HG03108 (cell line): Measurements from ENCODE around the gene TGM2.

Source experiments
- ATAC-seq: cut with Tn5 transposase; IDR thresholded peaks from one replicate; pipeline ENCODE4 v1.9.1; 2021; ENCODE audit warnings: moderate library complexity; ENCODE audit not compliant: unreplicated experiment

Gene TGM2

GRCh38 chr20:38165089-38165965, at the start of gene TGM2:
Gene TGM2 (minus strand): TSS chr20:38165270. CDS start chr20:38165198, 72 bp downstream.
- peak; percentile 70 for ATAC-seq

GRCh38 chr20:38214256-38215193, 49.5 kb upstream of the TGM2 start:
- ATAC-seq = no peak

- ATAC-seq = no peak
Observed at GRCh38 chr20:38213607-38213940, 48.5 kb upstream of the TGM2 start.

GRCh38 chr20:38212806-38213606, 47.9 kb upstream of the TGM2 start:
- ATAC-seq = no peak

DNA sequence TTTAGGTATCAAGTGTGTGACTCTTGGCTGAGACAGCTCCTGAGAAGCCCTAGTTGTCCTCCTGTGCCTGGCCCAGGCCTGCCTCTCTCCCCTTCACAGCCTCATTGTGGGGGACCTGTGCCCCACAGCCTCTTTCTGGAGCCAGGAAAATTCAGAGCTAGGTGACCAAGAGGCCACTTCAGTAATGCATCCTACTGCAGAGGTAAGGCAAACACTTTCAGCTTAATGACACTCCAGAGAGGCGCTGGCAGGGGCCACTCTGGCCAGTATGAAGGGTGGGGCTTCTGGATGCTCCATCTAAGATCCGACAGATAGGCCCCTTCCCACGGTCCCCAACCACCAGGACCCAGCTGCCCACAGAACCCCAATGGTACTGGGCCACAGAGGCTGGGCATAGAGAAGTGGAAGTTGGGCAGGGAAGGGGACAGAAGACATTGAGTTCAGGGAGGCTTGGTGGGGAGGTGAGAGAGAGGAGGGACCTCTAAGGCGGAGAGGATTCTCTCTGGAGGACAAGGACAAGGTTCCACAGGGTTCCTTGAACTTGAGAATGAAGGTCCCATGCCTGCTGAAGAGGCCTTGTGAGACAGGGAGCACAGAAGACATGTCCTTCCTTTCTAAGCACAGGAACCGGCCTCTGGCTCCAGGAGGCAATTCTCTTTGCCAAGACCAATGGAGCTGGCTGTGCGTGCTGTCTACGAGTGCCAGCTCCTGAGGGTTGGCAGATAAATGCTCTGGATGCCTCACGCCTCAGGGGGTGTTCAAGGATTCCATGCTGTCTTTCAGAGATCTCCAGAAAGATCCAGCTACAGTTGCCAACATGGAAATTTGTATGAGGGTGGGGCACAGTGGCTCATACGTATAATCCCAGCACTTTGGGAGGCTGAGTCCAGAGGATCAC, 46.4 kb upstream of the TGM2 start:
- no peak for ATAC-seq

- no peak for ATAC-seq
Observed at GRCh38 chr20:38210741-38211140, 45.7 kb upstream of the TGM2 start.

DNA sequence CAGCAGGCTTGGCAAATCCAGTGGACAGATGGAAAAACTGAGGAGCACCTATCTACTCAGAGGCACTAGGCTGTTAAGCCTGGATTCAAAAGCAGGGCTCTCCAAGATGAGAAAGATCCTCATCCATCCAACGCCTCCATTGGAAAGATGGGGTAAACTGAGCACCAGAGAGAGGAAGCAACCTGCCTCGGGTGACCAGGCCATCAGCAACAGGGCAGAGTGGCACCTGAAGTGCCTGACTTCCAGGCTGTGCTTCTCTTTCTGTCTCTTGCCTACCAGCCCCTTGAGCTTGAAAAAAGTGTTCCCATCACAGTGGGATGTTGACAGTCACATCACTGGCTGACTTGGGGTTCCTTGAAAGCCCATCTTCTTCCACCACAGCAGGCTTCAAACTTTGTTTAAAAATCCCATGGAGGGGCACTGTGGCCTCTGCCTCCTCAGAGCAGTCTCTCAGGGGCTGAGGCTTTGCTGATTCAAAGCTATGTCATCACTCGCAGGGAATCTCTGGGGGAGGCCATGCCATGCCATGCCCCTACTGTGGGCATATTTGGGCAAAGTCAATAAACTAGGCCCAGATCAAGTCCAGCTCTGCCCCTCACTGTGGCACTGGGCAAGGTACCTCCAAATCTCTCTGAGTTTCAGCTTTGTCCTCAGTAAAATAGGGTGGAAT, 44.8 kb upstream of the TGM2 start:
- no peak for ATAC-seq

DNA sequence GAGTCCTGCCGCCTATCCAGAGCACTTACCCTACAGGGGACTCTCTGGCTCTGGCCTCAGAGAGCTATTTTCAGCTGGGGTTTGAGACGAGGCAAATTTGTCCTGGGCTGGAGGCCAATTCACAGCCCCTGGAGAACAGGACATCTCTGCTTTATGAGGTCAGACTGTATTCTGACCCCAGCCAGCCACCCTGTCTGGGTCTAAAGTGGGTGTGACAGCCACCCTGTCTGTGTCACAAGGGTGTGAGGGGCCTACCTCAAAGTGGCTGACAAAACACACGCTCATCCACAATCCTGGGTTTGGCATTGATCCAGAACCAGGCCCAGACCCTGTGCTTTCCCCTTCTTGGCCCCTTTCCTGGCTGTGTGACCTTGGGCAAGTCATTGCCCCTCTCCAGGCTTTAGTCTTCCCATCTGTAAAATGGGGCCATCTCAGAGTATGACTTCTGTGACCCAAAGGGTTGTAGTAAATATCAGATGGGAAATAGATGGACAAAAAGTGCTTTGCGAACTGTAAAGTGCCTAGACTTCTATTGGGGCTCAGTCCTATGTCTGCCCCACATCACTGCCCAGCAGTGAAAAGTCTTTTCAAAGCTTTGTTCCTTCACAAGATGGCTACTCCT, 44.1 kb upstream of the TGM2 start:
- no peak for ATAC-seq

DNA sequence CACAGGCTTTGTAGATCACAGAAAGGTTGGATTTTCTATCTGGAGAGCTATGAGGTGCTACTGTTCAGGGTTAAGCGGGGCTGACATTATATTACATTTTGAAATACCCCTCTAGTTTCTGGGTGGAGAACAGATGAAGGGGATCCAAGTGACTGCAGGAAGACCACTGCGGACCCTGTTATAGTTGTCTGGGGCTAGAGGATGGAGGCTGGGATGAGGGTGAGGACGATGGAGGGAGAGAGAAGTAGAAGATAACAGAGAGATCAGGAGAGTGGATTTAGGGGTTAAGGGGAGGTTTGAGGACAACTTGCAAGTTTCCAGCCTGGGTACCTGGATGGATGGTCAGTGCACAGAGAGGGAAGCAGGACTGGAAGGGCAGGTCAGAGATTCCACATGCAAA, 43.5 kb upstream of the TGM2 start:
- ATAC-seq = no peak

DNA sequence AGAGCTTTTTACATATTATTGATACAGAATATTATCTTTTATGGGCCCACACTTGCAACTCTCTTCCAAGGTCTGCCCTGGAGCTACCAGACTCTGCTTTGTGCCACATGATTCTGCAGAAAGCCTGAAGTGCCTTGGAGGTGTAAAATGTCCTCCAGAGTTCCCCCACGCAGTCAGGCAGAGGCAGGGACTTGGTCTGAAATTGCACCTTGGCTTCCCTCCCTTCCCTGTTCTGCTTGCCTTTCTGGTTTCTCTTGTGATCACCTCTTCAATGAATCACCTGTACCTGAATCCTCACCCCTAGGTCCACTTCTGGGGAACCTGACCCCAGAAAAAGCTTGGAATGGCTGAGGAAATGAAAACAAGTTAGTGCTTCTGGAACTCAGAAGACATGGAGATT, 43.0 kb upstream of the TGM2 start:
- ATAC-seq = no peak

DNA sequence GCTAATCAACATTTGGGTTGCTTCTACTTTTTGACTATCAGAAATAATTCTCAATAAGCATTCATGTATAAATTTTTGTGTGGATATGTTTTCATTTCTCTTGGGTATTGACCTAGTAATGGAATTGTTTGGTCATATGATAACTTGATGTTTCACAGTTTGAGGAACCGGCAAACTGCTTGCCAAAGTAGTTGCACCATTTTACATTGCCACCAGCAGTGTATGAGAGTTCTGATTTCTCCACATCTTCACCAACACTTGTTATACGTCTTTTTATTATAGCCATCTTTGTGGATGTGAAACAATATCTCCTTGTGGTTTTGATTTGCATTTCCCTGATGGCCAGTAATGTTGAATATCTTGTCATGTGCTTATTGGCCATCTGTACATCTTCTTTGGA, 42.6 kb upstream of the TGM2 start:
- no peak for ATAC-seq

GRCh38 chr20:38205001-38205400, 39.9 kb upstream of the TGM2 start:
- ATAC-seq = no peak

DNA sequence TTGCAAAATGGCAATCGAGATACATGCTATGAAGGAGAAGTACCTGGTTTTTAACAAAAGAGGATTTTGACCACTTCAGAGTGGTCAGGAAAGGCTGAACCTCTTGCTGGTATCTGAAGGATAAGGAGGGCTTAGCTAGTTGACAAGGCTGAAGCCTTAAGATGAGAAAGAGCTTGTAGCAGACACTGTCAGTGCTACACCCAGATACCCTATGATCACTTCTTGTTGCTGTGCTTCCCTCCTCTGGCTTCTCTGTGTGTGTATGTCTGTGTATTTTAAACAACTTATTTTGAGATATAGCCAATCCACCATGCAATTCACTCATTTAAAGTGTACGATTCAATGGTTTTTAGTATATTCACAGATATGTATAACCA, 38.9 kb upstream of the TGM2 start:
- no peak for ATAC-seq

DNA sequence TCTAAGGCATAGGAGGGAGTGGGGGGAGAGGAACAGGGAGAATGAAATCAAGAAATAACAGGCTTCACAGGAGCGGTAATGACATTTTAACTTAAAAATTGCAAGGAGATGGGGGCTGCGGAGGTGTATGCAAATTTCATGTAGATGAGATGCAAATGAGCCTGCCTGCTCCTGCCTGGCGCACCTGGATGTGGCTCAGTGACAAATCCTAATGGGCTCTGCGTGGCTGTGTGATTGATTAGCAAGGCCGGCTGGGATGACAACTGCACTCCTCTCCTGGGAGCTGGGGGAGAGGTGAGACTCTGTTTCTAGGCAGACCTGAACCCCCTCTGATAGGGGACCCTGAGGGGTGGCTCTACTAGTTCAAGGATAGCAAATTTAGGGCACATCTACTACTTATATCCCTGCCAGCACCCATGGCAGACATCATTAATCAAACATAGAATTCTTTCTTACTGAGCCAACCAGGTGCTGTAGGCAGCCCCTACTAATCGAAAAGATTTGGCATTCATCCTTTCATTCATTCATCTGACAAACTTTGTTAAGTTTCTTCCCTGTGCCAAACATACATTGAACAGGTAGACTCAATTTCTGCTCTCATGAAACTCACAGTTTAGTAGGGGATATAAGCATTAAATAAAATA, 38.4 kb upstream of the TGM2 start:
- ATAC-seq = no peak

- ATAC-seq = no peak
Observed at GRCh38 chr20:38202982-38203293, 37.9 kb upstream of the TGM2 start.

GRCh38 chr20:38202153-38202981, 37.3 kb upstream of the TGM2 start:
- no peak for ATAC-seq

GRCh38 chr20:38201356-38201755, 36.3 kb upstream of the TGM2 start:
- ATAC-seq = no peak

- no peak for ATAC-seq
Observed at GRCh38 chr20:38200646-38201045, 35.6 kb upstream of the TGM2 start.
